CD14-positive monocyte (primary cell): ENCODE results near the gene NPTX1. TPM values are rescaled to one million over a fixed set of nuclear protein-coding genes. Genes with fewer than 3 reads are reported as not detected.

Experiments used
- DNase-seq, 3 donors: peaks; one replicate each; pipeline ENCODE4 v3.0.0-alpha.2; 2011 to 2022
- H2AFZ ChIP-seq: 2 replicates; pipeline ENCODE4 v1.6.0; 2012; ENCODE audit warnings: mild to moderate bottlenecking, low read depth, low read length, inconsistent platforms; ENCODE audit not compliant: insufficient read depth, poor library complexity, severe bottlenecking
- H3K27ac ChIP-seq, 2 donors: 1 replicate in 1 of 2; 2 replicates in 1 of 2; pipeline ENCODE4 v1.5.1; 2012 to 2013; ENCODE audit warnings: low read length in 2 of 2, control low read depth in 1 of 2, inconsistent platforms in 1 of 2, low read depth in 1 of 2, mild to moderate bottlenecking in 1 of 2
- H3K27me3 ChIP-seq, 2 donors: one replicate each; pipeline versions ENCODE4 v1.6.0 to v1.6.1; 2011 to 2013; ENCODE audit warnings: low read length in 2 of 2; ENCODE audit not compliant: control insufficient read depth in 2 of 2, insufficient read depth in 2 of 2
- H3K36me3 ChIP-seq, 2 donors: replicated peaks in 1 of 2; 1 replicate in 1 of 2; 2 replicates in 1 of 2; pipeline versions ENCODE4 v1.5.1 to v1.6.1; 2012 to 2013; ENCODE audit warnings: low read length in 2 of 2, control low read depth in 1 of 2, inconsistent platforms in 1 of 2, mild to moderate bottlenecking in 1 of 2; ENCODE audit not compliant: insufficient read depth in 2 of 2, control insufficient read depth in 1 of 2
- H3K4me1 ChIP-seq, 2 donors: 1 replicate in 1 of 2; 2 replicates in 1 of 2; pipeline versions ENCODE4 v1.5.1 to v1.6.1; 2012 to 2013; ENCODE audit warnings: low read length in 2 of 2, control low read depth in 1 of 2, inconsistent platforms in 1 of 2, mild to moderate bottlenecking in 1 of 2, moderate library complexity in 1 of 2; ENCODE audit not compliant: insufficient read depth in 2 of 2, control insufficient read depth in 1 of 2
- H3K4me2 ChIP-seq: replicated peaks from 2 replicates; pipeline ENCODE3; 2012; ENCODE audit warnings: low read length, moderate library complexity, mild to moderate bottlenecking; ENCODE audit not compliant: poor library complexity, severe bottlenecking; ENCODE audit errors: extremely low read depth
- H3K4me3 ChIP-seq, 3 experiments: fragments of 200-600 bp in 1 of 3; sonication (generic) in 1 of 3; replicated peaks in 1 of 3; 1 replicate in 2 of 3; 2 replicates in 1 of 3; pipeline ENCODE4 v1.5.1; 2011 to 2013; ENCODE audit warnings: low read length in 3 of 3, mild to moderate bottlenecking in 3 of 3, control low read depth in 2 of 3, low read depth in 2 of 3, inconsistent platforms in 1 of 3, moderate library complexity in 1 of 3
- H3K79me2 ChIP-seq: 2 replicates; pipeline ENCODE4 v1.6.0; 2012; ENCODE audit warnings: mild to moderate bottlenecking, control low read depth, inconsistent platforms, low read length, moderate library complexity; ENCODE audit not compliant: insufficient read depth
- H3K9ac ChIP-seq: 2 replicates; pipeline ENCODE4 v1.6.0; 2017; ENCODE audit warnings: low read length, mild to moderate bottlenecking; ENCODE audit not compliant: insufficient read depth, poor library complexity, severe bottlenecking
- H3K9me3 ChIP-seq, 2 donors: replicated peaks in 1 of 2; 1 replicate in 1 of 2; 2 replicates in 1 of 2; pipeline versions ENCODE4 v1.5.1 to v1.6.1; 2012 to 2013; ENCODE audit warnings: low read length in 2 of 2, control low read depth in 1 of 2; ENCODE audit not compliant: control insufficient read depth in 1 of 2, insufficient read depth in 1 of 2
- H4K20me1 ChIP-seq: 2 replicates; pipeline ENCODE4 v1.6.0; 2012; ENCODE audit warnings: mild to moderate bottlenecking, low read length, control low read depth, moderate library complexity; ENCODE audit not compliant: insufficient read depth
- H3K27ac Mint-ChIP-seq, 7 donors: one replicate each; pipeline ENCODE4 v1.8.0; 2020; ENCODE audit warnings: mild to moderate bottlenecking in 7 of 7, mixed read lengths in 7 of 7, moderate library complexity in 6 of 7, inconsistent platforms in 2 of 7
- H3K27me3 Mint-ChIP-seq, 3 donors: one replicate each; pipeline ENCODE4 v1.8.0; 2021 to 2022; ENCODE audit warnings: low read depth in 3 of 3, mild to moderate bottlenecking in 3 of 3, mixed read lengths in 3 of 3, moderate library complexity in 3 of 3, inconsistent platforms in 1 of 3
- H3K36me3 Mint-ChIP-seq, 2 donors: one replicate each; pipeline ENCODE4 v1.8.0; 2020; ENCODE audit warnings: mixed read lengths in 2 of 2, inconsistent platforms in 1 of 2, mild to moderate bottlenecking in 1 of 2
- H3K4me1 Mint-ChIP-seq: one replicate; pipeline ENCODE4 v1.8.0; 2020; ENCODE audit warnings: mild to moderate bottlenecking, mixed read lengths
- H3K4me3 Mint-ChIP-seq, 2 donors: one replicate each; pipeline ENCODE4 v1.8.0; 2020; ENCODE audit warnings: mild to moderate bottlenecking in 2 of 2, mixed read lengths in 2 of 2, moderate library complexity in 1 of 2
- H3K9me3 Mint-ChIP-seq, 7 donors: one replicate each; pipeline ENCODE4 v1.8.0; 2020 to 2022; ENCODE audit warnings: mixed read lengths in 7 of 7, mild to moderate bottlenecking in 6 of 7, moderate library complexity in 6 of 7, inconsistent platforms in 2 of 7
- WGBS: methylation state at CpG from one replicate; pipeline ENCODE4 v1.1.5; 2013; ENCODE audit warnings: missing lambda C conversion rate; ENCODE audit not compliant: insufficient coverage; 5-methylcytosine and 5-hydroxymethylcytosine counted together
- intact Hi-C, 2 donors: fragments of 100-400 bp; cut with micrococcal nuclease; formaldehyde crosslinking; loops; one replicate each; pipeline versions ENCODE4 v1.15.0 to v1.15.1; 2023
- polyA plus RNA-seq, 3 donors: library from polyadenylated mRNA; depleted of rRNA in 1 of 3; unstranded in 2 of 3; stranded (reverse) in 1 of 3; fragments of 300-500 nt in 2 of 3; fragments of >200 nt in 1 of 3; fragmentation: Illumina TruSeq in 2 of 3; gene quantifications; 1 replicate in 2 of 3; 2 replicates in 1 of 3; pipeline ENCODE4 v1.2.3, GENCODE V29; 2012 to 2021
- TF ChIP-seq, protein P1 (sequence below): fragments of 200-600 bp; IDR thresholded peaks from one replicate; pipeline ENCODE4 v1.8.0; 2022; ENCODE audit warnings: antibody characterized with exemption, mild to moderate bottlenecking

Gene NPTX1
- polyA plus RNA-seq, 3 donors = not detected

DNA sequence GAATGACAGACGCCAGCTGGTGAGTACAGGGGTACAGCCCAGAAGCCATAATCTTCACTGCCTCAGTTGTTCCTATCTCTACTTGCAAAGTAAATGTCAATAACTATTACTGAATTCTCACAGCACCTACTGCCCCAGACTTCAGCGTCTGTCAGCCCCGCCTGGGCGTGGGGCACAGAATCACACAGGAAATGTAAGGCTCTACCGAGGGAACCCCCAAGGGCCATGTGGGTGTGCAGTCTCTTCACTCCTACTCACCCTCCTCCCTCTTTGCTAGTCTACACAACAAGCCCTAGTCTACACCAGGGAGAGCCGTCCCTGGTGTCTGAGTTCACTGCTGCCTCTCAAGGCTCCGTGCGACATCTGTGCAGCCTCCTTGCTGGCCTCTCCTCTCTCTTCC lies 4.5 kb downstream of the NPTX1 start:
- H3K27ac Mint-ChIP-seq = no peak overlapping the region
- no peak overlapping the region for H3K4me3 Mint-ChIP-seq
- Histone ChIP-seq H3K27ac (no peak overlapping the region), H3K9me3 (peaks cover 0 to 12% of the 10 kb centered on the region in 2 donors), H3K4me2 (no peak overlapping the region), H3K4me1 (peaks cover 0 to 9% of the 10 kb centered on the region in 2 donors), H3K79me2 (no peaks in the 10 kb centered on the region), H2AFZ (no peak overlapping the region), H3K36me3 (no peaks in the 10 kb centered on the region), H3K27me3 (peaks cover 17 to 73% of the 10 kb centered on the region in 2 donors), H3K9ac (no peak overlapping the region), H4K20me1 (no peaks in the 10 kb centered on the region), H3K4me3 (no peak overlapping the region)
- H3K27me3 Mint-ChIP-seq = peaks cover 65 to 93% (median 74%) of the 10 kb centered on the region in 3 donors
- peaks cover 0 to 10% (median 0%) of the 10 kb centered on the region in 7 donors for H3K9me3 Mint-ChIP-seq
- intact Hi-C loops = no loop called here
- DNase-seq = no peak
- 85% methylated on average over 8 of the region's 8 CpGs for WGBS
- H3K4me1 Mint-ChIP-seq = peaks cover 6% of the 10 kb centered on the region
- peaks cover 0 to 4% of the 10 kb centered on the region in 2 donors for H3K36me3 Mint-ChIP-seq
- TF ChIP-seq, protein P1, sequence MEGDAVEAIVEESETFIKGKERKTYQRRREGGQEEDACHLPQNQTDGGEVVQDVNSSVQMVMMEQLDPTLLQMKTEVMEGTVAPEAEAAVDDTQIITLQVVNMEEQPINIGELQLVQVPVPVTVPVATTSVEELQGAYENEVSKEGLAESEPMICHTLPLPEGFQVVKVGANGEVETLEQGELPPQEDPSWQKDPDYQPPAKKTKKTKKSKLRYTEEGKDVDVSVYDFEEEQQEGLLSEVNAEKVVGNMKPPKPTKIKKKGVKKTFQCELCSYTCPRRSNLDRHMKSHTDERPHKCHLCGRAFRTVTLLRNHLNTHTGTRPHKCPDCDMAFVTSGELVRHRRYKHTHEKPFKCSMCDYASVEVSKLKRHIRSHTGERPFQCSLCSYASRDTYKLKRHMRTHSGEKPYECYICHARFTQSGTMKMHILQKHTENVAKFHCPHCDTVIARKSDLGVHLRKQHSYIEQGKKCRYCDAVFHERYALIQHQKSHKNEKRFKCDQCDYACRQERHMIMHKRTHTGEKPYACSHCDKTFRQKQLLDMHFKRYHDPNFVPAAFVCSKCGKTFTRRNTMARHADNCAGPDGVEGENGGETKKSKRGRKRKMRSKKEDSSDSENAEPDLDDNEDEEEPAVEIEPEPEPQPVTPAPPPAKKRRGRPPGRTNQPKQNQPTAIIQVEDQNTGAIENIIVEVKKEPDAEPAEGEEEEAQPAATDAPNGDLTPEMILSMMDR = no peak

DNA sequence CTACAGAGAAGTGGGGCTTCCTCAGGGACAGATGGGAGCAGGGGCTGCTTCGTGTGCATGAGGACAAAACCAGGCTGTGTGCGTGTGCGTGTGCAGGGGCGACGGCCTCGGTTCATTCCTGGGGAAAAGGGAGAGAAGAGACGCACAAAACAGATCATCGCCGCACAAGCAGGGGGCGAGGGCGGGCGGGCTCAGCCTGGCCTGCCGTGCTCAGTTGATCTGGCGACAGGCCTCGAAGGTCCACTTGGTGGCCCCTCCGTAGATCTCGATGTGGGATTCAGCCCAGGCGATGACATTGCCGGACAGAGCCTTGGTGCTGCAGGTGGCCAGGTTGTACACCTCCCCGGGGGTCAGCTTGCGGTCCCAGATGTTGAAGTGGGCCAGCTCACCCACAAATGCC lies 5.8 kb downstream of the NPTX1 start:
- 85% methylated on average over 15 of the region's 21 CpGs for WGBS
- Histone ChIP-seq H3K4me2 (no peak overlapping the region), H3K79me2 (no peaks in the 10 kb centered on the region), H4K20me1 (no peaks in the 10 kb centered on the region), H3K4me1 (no peaks in the 10 kb centered on the region), H2AFZ (no peak overlapping the region), H3K9ac (no peak overlapping the region), H3K36me3 (no peaks in the 10 kb centered on the region), H3K4me3 (no peak overlapping the region), H3K9me3 (peaks cover 0 to 12% of the 10 kb centered on the region in 2 donors), H3K27me3 (peaks cover 13 to 71% of the 10 kb centered on the region in 2 donors), H3K27ac (no peak overlapping the region)
- peaks cover 6% of the 10 kb centered on the region for H3K4me1 Mint-ChIP-seq
- TF ChIP-seq, protein P1 = no peak
- H3K4me3 Mint-ChIP-seq = peak overlapping the region in 1 of 2 donors; percentile 27
- peaks cover 66 to 94% (median 78%) of the 10 kb centered on the region in 3 donors for H3K27me3 Mint-ChIP-seq
- intact Hi-C loops = no loop called here
- no peak overlapping the region for H3K27ac Mint-ChIP-seq
- DNase-seq = no peak
- H3K9me3 Mint-ChIP-seq = peaks cover 0 to 10% (median 0%) of the 10 kb centered on the region in 7 donors
- peaks cover 0 to 4% of the 10 kb centered on the region in 2 donors for H3K36me3 Mint-ChIP-seq
